Measurements from ENCODE around the gene TIMM50. TPM values are rescaled to one million over a fixed set of nuclear protein-coding genes. Genes with fewer than 3 reads are reported as not detected.

The TIMM50 gene
- total and polyA plus RNA-seq, 2 of the 13 experiments (the other 11 are each of a cell fraction or from before 2014, with no cell fraction given): 91.1 to 92.5 TPM

DNA sequence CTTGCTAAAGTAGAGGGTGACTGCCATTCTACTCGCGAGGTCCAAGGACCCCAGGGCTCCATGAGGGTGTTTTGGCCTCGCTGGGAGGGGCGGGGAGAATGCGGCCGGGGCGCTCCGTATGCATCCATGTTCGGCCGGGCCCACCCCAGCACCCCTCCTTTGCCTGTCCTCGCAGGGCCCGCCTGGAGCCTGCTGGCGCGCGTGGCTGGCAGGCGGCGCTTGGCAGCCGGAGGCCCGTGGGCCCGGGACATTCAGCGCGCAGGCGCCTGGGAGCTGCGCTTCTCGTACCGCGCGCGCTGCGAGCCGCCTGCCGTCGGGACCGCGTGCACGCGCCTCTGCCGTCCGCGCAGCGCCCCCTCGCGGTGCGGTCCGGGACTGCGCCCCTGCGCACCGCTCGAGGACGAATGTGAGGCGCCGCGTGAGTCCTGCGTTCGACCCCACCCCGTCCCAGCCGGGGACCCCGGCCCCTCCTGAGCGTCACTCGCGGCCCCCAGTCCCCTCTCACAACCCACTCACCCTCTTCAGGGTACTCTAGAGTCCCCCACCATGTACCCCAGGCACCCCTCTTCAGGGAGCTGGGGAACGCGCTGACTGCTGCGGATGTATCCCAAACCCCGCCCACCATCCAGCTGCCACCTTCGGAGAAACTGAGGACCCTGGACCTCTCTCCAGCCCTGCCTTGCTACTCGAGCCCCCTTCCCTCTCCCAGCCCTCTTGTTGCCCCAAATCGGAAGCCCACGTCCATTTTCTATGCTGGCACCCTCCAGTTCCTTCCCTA, 22.2 kb downstream of the TIMM50 start (continued):
- TF ChIP-seq, protein P1, sequence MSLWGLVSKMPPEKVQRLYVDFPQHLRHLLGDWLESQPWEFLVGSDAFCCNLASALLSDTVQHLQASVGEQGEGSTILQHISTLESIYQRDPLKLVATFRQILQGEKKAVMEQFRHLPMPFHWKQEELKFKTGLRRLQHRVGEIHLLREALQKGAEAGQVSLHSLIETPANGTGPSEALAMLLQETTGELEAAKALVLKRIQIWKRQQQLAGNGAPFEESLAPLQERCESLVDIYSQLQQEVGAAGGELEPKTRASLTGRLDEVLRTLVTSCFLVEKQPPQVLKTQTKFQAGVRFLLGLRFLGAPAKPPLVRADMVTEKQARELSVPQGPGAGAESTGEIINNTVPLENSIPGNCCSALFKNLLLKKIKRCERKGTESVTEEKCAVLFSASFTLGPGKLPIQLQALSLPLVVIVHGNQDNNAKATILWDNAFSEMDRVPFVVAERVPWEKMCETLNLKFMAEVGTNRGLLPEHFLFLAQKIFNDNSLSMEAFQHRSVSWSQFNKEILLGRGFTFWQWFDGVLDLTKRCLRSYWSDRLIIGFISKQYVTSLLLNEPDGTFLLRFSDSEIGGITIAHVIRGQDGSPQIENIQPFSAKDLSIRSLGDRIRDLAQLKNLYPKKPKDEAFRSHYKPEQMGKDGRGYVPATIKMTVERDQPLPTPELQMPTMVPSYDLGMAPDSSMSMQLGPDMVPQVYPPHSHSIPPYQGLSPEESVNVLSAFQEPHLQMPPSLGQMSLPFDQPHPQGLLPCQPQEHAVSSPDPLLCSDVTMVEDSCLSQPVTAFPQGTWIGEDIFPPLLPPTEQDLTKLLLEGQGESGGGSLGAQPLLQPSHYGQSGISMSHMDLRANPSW (CRISPR knock-in tag; IDR thresholded peaks at IDR 0.05; ENCODE audit: borderline replicate concordance): no peak
- TF ChIP-seq NFYB (CRISPR knock-in tag; IDR thresholded peaks at IDR 0.05): peak; percentile 11; the same call in 1 of the 2 replicates
- TF ChIP-seq, protein P2, sequence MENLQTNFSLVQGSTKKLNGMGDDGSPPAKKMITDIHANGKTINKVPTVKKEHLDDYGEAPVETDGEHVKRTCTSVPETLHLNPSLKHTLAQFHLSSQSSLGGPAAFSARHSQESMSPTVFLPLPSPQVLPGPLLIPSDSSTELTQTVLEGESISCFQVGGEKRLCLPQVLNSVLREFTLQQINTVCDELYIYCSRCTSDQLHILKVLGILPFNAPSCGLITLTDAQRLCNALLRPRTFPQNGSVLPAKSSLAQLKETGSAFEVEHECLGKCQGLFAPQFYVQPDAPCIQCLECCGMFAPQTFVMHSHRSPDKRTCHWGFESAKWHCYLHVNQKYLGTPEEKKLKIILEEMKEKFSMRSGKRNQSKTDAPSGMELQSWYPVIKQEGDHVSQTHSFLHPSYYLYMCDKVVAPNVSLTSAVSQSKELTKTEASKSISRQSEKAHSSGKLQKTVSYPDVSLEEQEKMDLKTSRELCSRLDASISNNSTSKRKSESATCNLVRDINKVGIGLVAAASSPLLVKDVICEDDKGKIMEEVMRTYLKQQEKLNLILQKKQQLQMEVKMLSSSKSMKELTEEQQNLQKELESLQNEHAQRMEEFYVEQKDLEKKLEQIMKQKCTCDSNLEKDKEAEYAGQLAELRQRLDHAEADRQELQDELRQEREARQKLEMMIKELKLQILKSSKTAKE (CRISPR knock-in tag; IDR thresholded peaks at IDR 0.05; ENCODE audit: borderline replicate concordance): peak; percentile 56; the same call in 1 of the 2 replicates
- peak; percentile 97 for TF ChIP-seq TOPORS (CRISPR knock-in tag; IDR thresholded peaks at IDR 0.05)
- TF ChIP-seq ZSCAN9 (CRISPR knock-in tag; IDR thresholded peaks at IDR 0.05; ENCODE audit: borderline replicate concordance): peak; percentile 85; the same call in 1 of the 2 replicates
- TF ChIP-seq, protein P3, sequence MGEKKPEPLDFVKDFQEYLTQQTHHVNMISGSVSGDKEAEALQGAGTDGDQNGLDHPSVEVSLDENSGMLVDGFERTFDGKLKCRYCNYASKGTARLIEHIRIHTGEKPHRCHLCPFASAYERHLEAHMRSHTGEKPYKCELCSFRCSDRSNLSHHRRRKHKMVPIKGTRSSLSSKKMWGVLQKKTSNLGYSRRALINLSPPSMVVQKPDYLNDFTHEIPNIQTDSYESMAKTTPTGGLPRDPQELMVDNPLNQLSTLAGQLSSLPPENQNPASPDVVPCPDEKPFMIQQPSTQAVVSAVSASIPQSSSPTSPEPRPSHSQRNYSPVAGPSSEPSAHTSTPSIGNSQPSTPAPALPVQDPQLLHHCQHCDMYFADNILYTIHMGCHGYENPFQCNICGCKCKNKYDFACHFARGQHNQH (CRISPR knock-in tag; IDR thresholded peaks at IDR 0.05): peak; percentile 77; the same call in 1 of the 2 replicates
- peak; percentile 97 for TF ChIP-seq ZNF564 (CRISPR knock-in tag; IDR thresholded peaks at IDR 0.05)
- peak; percentile 44; the same call in 1 of the 2 replicates for TF ChIP-seq ZNF569 (CRISPR knock-in tag; IDR thresholded peaks at IDR 0.05; ENCODE audit: borderline replicate concordance)
- TF ChIP-seq KDM4B (CRISPR knock-in tag; IDR thresholded peaks at IDR 0.05): no peak
- peak; percentile 48; the same call in 1 of the 2 replicates for TF ChIP-seq RXRA (CRISPR knock-in tag; IDR thresholded peaks at IDR 0.05)
- peak; percentile 99 for TF ChIP-seq ARNT2 (CRISPR knock-in tag; IDR thresholded peaks at IDR 0.05; ENCODE audit: low read depth)
- peak; percentile 84 for TF ChIP-seq ZNF772 (CRISPR knock-in tag; IDR thresholded peaks at IDR 0.05)
- TF ChIP-seq SIN3A (IDR thresholded peaks at IDR 0.05; ENCODE audit: borderline replicate concordance, low read depth, low read length): no peak
- TF ChIP-seq ZFAT (CRISPR knock-in tag; conservative IDR thresholded peaks at IDR 0.05): peak; percentile 91; the same call in 1 of the 2 replicates
- TF ChIP-seq KLF16 (CRISPR knock-in tag; IDR thresholded peaks at IDR 0.05): peak; percentile 65 to 72; a peak in 1 of 4 replicates
- TF ChIP-seq, protein P4, sequence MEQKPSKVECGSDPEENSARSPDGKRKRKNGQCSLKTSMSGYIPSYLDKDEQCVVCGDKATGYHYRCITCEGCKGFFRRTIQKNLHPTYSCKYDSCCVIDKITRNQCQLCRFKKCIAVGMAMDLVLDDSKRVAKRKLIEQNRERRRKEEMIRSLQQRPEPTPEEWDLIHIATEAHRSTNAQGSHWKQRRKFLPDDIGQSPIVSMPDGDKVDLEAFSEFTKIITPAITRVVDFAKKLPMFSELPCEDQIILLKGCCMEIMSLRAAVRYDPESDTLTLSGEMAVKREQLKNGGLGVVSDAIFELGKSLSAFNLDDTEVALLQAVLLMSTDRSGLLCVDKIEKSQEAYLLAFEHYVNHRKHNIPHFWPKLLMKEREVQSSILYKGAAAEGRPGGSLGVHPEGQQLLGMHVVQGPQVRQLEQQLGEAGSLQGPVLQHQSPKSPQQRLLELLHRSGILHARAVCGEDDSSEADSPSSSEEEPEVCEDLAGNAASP (CRISPR knock-in tag; IDR thresholded peaks at IDR 0.05; ENCODE audit: borderline replicate concordance): peak; percentile 34; the same call in 1 of the 2 replicates
- TF ChIP-seq, protein P5, sequence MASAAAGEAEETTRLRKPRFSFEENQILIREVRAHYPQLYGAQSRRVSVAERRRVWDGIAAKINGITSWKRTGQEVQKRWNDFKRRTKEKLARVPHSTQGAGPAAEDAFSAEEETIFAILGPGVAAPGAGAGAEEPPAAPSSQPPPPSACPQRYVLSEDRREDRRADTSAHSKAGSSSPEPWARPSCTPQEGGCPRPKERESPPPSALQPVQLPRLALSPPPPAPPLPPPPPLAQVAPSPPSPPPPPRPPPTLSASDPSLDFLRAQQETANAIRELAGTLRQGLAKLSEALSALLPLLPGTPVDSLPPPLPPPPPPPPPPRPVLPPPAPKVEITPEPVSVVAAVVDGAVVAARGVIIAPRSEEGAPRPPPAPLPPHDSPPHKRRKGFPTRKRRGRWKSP (CRISPR knock-in tag; IDR thresholded peaks at IDR 0.05): peak; percentile 95
- TF ChIP-seq JUND (CRISPR knock-in tag; IDR thresholded peaks at IDR 0.05): 0 out of 2 replicates have a peak, but pooled peaks have one; percentile 34

Measured in HepG2 (cell line).